Fibroblast of gingiva (primary cell): Measurements from ENCODE around the gene ZNF628.
"Not testable (repeated sequence)": the region's sequence is repeated elsewhere in the genome, so short reads cannot be mapped to it uniquely, and the experiment has no call there.

Experiments used
- DNase-seq: peaks from one replicate; pipeline ENCODE4 v3.0.0-alpha.2; 2011; ENCODE audit warnings: low read depth

ZNF628 gene

GRCh38 chr19:55476100-55476775 is at the start of gene ZNF628:
TSS of gene ZNF628 (plus strand) at chr19:55476617. CDS start at chr19:55479911, 3,294 bp downstream.
- peak; percentile 98 for DNase-seq

- no peak for DNase-seq
Observed at GRCh38 chr19:55431183-55431582, 45.2 kb upstream of the ZNF628 start.

DNA sequence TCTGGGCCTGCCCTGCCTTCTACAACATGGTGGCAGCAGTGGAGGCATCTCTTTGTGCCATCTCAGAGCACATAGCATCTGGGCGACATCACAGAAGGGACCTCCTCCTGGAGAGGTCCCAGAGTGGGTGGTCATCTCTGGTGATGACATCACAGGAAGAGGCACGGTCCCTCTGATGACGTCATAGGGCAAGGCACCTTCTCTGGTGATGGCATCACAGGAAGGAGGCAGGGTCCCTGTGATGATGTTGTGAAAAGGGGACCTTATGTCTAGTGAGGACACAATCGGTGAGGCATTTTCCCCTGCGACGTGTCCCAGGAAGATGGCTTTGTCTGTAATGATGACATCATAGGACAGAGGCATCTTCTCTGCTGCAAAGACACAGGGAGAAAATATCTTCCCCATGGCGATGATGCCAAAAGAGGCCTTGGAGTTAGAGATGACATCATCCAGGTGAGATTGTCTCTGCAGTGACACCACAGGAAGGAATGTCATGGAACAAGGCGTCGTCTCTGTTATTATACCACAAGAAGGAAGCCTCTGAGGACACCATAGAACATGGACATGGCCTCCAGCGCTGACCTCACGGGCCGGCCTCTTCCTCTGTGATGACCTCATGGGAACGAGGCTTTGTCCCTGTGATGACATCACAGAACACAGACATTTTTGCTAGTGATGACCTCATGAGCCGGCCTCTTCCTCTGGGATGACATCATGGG is 44.0 kb upstream of the ZNF628 start:
- no peak for DNase-seq

- DNase-seq: no peak
Observed at GRCh38 chr19:55433292-55433691, 43.1 kb upstream of the ZNF628 start.

DNA sequence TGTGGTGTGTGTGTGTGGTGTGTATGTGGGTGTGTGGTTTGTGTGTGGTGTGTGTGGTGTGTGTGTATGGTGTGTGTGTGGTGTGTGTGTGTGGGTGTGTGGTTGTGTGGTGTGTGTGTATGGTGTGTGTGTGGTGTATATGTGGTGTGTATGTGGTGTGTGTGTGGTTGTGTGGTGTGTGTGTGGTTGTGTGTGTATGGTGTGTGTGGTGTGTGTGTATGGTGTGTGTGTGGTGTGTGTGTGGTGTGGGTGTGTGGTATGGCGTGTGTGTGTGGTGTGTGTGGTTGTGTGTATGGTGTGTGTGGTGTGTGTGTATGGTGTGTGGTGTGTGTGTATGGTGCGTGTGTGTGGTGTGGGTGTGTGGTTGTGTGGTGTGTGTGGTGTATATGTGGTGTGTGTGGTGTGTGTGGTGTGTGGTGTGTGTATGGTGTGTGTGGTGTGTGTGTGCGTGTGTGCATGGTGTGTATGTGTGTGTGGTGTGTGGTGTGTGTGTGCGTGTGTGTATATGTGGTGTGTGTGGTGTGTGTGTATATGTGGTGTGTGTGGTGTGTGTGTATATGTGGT is 42.0 kb upstream of the ZNF628 start:
- no peak for DNase-seq

DNA sequence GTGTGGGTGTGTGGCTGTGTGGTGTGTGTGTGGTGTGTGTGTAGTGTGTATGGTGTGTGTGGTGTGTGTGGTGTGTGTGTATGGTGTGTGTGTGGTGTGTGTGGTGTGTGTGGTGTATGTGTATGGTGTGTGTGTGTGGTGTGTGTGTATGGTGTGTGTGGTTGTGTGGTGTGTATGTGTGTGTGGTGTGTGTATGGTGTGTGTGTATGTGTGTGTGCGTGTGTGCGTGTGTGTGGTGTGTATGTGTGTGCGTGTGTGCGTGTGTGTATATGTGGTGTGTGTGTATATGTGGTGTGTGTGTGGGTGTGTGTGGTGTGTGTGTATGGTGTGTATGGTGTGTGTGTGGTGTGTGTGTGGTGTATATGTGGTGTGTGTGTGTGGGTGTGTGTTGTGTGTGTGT is 41.4 kb upstream of the ZNF628 start:
- no peak for DNase-seq

DNA sequence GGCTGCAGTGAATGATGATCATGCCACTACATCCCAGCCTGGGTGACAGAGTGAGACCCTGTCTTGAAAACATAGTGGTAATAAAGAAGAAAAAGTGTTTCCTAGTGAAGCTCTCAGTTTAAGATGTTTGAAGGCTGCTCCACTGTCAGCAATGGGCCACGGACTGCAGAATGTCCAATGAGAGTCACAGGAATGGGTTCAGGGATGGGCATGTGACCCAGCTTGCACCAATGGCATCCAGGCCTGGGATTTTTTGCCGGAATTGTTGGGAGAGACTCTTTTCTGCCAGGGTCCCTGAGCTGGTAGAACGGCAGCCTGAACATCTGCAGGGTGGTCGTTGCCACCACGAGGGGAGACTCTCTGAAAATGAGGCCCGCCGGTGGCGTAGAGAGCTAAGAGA is 39.6 kb upstream of the ZNF628 start:
- DNase-seq: no peak

DNA sequence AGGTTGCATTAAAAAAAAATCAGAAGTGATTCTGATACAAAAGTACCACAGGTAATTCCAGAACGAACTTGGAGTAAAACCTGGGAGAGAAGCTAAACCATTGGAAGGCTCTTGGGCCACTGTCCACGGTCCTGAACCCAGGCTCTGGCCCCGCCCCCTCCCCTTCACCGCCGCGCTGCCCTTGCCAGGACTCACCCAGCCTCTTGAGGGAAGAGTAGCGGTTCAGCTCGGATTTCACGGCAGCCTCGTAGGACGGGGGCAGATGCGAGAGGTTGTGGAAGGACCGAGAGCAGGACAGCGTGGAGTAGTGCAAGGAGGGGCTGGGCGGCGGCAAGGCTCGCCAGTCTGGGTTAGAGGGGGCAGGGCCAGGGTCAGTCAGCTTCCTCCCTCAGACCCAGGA is 39.0 kb upstream of the ZNF628 start:
- peak; percentile 30 for DNase-seq

- DNase-seq: no peak
Observed at GRCh38 chr19:55439052-55439451, 37.4 kb upstream of the ZNF628 start.

DNA sequence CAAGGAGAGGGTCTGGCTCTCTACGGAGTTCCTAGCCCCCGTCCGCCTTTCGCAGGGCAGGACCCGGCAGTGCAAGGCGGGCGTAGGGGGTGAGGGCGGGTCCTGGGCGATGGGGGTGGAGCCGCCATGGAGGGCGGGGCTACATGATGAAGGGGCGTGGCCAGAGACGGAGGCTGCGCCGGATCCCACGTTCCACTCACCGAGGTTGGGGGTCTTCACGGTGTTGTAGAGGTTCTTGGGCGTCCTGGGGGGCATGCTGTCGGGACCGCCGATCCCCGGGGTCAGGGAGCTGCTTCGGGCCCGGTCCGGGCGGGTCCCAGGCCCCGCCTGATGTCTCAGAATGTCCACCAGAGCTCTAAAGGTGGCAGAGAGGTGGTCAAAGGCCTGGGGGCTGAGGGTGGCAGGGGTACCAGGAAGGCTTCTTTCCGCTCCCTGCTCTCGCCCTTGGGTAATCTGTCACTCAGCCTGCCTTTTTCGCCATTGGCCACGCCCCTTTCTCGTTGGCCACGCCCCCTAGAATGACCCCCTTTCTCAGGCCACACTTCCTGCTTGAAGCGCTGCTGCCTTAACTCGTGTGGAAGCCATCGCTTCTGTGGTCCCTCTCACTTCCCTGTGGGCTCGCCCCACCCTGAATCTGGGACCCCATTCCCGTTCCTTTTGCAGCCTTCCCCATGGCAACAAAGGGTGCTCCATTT is 35.9 kb upstream of the ZNF628 start:
- DNase-seq: no peak

DNA sequence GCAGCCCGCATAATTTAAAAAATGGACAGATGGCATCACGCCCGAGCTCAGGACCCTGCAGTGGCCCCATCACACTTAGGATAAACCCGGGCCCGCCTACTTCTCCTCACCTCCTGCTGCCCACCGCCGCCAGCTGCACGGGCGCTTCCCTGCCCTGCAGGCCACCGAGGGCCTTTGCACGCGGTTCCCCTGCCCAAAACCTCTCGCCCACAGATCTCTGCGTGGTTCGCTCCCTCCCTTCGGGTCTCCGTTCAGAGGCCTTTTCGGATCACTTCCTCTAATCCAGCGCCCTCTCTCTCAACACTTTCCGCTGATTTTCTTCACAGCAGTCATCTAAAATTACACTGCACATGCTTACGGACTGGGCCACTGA is 35.1 kb upstream of the ZNF628 start:
- DNase-seq: no peak

GRCh38 chr19:55441692-55442321 is 34.6 kb upstream of the ZNF628 start:
- no peak for DNase-seq

GRCh38 chr19:55442372-55442961 is 34.0 kb upstream of the ZNF628 start:
- DNase-seq: no peak

DNA sequence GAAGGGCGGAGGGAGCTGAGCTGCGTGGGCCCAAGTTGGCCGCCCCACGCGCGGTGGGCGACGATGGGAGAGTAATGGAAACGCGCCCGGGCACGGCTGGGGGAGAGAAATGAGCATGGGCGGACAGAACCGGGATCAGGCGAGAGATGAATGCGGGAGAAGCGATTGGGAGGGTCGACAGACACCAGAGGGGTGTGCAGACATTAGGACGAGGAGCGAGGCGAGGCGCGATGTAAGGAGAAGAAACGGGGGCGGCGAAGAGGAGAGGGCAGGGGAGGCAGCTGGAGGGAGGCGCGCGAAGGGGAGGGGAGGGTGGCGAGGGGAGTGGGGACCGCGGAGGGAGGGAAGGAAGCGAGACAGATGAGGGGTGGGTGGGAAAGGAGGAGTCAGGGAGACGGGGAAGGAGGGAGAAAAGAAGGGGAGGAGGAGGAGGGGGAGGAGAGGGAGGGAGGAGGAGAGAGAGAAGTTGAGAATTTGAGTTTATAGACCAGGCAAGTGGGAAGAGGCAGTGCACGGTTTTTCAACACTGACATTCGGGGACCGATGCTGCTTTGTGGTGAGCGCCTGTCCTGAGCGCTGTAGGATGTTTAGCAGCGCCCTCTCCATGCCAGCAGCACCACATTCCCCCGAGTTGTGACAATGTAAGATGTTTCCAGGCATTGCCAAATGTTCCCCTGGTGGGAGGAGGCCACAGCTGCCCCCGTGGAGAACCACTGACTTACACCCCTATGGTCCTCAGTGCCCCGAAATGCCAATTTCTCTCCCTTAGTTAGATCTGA is 33.2 kb upstream of the ZNF628 start, which contains the start of gene SHISA7:
SHISA7 (minus strand) TSS at position 256 of the 779 bp plus-strand sequence. CDS start 437 bp downstream, outside the sequence.
- no peak for DNase-seq

- no peak for DNase-seq
Observed at GRCh38 chr19:55443824-55444480, 32.5 kb upstream of the ZNF628 start.

DNA sequence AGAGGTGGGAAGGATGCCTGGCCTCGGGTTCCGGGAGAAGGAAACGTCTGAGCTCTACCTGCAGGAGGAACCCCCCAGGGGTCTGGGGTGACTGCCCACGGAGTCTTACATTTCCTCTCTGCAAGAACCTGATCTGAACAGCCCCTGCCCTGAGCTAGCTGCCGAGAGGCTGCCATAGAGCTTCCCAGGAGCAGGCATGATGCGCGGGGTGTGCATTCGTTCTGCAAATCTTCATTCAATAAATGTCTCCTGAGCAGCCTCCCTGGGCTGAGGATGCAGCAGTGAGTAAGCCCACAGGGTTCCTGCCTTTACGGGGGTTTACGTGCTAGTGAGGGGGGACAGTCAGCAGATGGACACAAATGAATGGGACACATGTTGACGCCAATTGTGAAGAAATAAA is 31.8 kb upstream of the ZNF628 start:
- no peak for DNase-seq

DNA sequence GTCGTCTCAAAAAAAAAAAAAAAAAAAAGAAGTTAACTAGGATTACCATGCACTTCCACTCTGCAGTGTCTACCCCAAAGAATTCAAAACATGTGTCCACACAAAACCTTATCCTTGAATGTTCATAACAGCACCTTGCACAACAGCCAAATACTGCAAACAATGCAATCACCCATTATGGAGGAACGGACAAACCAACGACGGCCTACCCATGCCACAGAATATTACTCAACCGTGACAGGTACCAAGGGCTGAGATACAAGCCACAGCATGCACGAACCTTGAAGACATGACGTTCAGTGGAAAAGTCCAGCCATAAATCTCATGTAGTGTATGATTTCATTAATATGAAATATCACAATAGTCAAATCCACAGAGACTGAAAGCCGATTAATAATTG is 30.4 kb upstream of the ZNF628 start:
- no peak for DNase-seq

GRCh38 chr19:55447421-55448174 is 28.8 kb upstream of the ZNF628 start:
- DNase-seq: peak; percentile 57

- not testable (repeated sequence) for DNase-seq
Observed at GRCh38 chr19:55448175-55448490, 28.3 kb upstream of the ZNF628 start.

DNA sequence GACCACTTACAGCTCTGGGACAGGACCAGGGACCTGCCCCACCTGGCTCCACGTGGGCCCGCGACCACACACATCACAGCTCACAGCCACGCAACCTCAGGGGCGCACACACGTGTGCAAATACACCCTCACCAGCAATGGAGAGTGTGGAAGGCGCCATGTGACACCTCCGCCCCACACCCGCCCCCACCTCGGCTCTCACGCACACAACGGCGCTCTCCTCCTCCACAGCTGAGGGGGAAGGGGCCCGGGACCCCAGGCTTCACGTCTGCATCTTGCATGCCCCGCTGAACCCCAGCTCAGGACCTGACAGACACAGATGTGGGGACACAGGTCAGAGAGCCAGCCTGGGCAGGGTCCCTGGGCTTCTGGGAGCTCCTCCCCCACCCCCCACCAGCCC is 26.9 kb upstream of the ZNF628 start:
- no peak for DNase-seq
